H9 (cell line): ENCODE data around the gene PLEKHM1. TPM values are rescaled to one million over a fixed set of nuclear protein-coding genes. Genes with fewer than 3 reads are reported as not detected.
"Not testable (repeated sequence)": the region's sequence is repeated elsewhere in the genome, so short reads cannot be mapped to it uniquely, and the experiment has no call there.

Experiments used
- DNase-seq: peaks from one replicate; pipeline ENCODE4 v3.0.0-alpha.2; 2017
- H2AFZ ChIP-seq: one replicate; pipeline ENCODE4 v1.6.1; 2013; ENCODE audit warnings: mild to moderate bottlenecking, low read length, control low read depth, moderate library complexity
- H2AK5ac ChIP-seq: 2 replicates; pipeline ENCODE4 v1.6.1; 2013; ENCODE audit warnings: low read length, control low read depth, mixed read lengths; ENCODE audit not compliant: insufficient read length
- H2BK120ac ChIP-seq: one replicate; pipeline ENCODE4 v1.6.1; 2013; ENCODE audit warnings: low read depth, mild to moderate bottlenecking, low read length, control low read depth, inconsistent platforms; ENCODE audit not compliant: poor library complexity, severe bottlenecking
- H2BK12ac ChIP-seq: 2 replicates; pipeline ENCODE4 v1.6.1; 2013; ENCODE audit warnings: low read length, control low read depth, mixed read lengths, low read depth; ENCODE audit not compliant: insufficient read length
- H2BK15ac ChIP-seq: 2 replicates; pipeline ENCODE4 v1.6.1; 2013; ENCODE audit warnings: low read depth, low read length, control low read depth
- H2BK20ac ChIP-seq: one replicate; pipeline ENCODE4 v1.6.1; 2013; ENCODE audit warnings: low read depth, mild to moderate bottlenecking, low read length, control low read depth, inconsistent platforms; ENCODE audit not compliant: poor library complexity, severe bottlenecking
- H2BK5ac ChIP-seq: 2 replicates; pipeline ENCODE4 v1.6.1; 2013; ENCODE audit warnings: low read length, control low read depth, mixed read lengths; ENCODE audit not compliant: insufficient read length
- H3K14ac ChIP-seq: 2 replicates; pipeline ENCODE4 v1.6.1; 2013; ENCODE audit warnings: low read length, control low read depth; ENCODE audit not compliant: insufficient read depth
- H3K18ac ChIP-seq: 2 replicates; pipeline ENCODE4 v1.6.1; 2013; ENCODE audit warnings: low read depth, mild to moderate bottlenecking, mixed read lengths, low read length, control low read depth; ENCODE audit not compliant: insufficient read length
- H3K23ac ChIP-seq: 2 replicates; pipeline ENCODE4 v1.6.1; 2013; ENCODE audit warnings: low read length, control low read depth, mixed read lengths, low read depth; ENCODE audit not compliant: insufficient read length
- H3K23me2 ChIP-seq: 2 replicates; pipeline ENCODE4 v1.6.1; 2013; ENCODE audit warnings: low read depth, mild to moderate bottlenecking, mixed read lengths, low read length, control low read depth; ENCODE audit not compliant: insufficient read length, poor library complexity, severe bottlenecking
- H3K27ac ChIP-seq: 2 replicates; pipeline ENCODE4 v1.5.1; 2013; ENCODE audit warnings: low read length, control low read depth, mixed read lengths, low read depth; ENCODE audit not compliant: insufficient read length
- H3K27me3 ChIP-seq: 2 replicates; pipeline ENCODE4 v1.6.1; 2013; ENCODE audit warnings: low read length, control low read depth, inconsistent platforms; ENCODE audit not compliant: insufficient read depth
- H3K4ac ChIP-seq: 2 replicates; pipeline ENCODE4 v1.6.1; 2013; ENCODE audit warnings: low read depth, mild to moderate bottlenecking, control low read depth, inconsistent platforms, low read length, moderate library complexity
- H3K4me1 ChIP-seq: 2 replicates; pipeline ENCODE4 v1.6.1; 2013; ENCODE audit warnings: low read length, control low read depth, inconsistent platforms; ENCODE audit not compliant: insufficient read depth
- H3K4me2 ChIP-seq: 2 replicates; pipeline ENCODE4 v1.6.1; 2013; ENCODE audit warnings: low read length, control low read depth, mixed read lengths; ENCODE audit not compliant: insufficient read length, insufficient read depth
- H3K56ac ChIP-seq: 2 replicates; pipeline ENCODE4 v1.6.1; 2013; ENCODE audit warnings: low read depth, mild to moderate bottlenecking, mixed read lengths, low read length, control low read depth; ENCODE audit not compliant: insufficient read length
- H3K79me1 ChIP-seq: 2 replicates; pipeline ENCODE4 v1.6.1; 2013; ENCODE audit warnings: low read depth, mild to moderate bottlenecking, moderate library complexity, low read length, control low read depth, inconsistent platforms; ENCODE audit not compliant: insufficient read depth, poor library complexity, severe bottlenecking
- H3K79me2 ChIP-seq: 2 replicates; pipeline ENCODE4 v1.6.1; 2013; ENCODE audit warnings: low read length, control low read depth, inconsistent platforms; ENCODE audit not compliant: insufficient read depth
- H3K9ac ChIP-seq: 2 replicates; pipeline ENCODE4 v1.6.1; 2013; ENCODE audit warnings: low read length, control low read depth, mixed read lengths; ENCODE audit not compliant: insufficient read length; ENCODE audit errors: extremely low read depth
- H3K9me3 ChIP-seq: one replicate; pipeline ENCODE4 v1.6.1; 2013; ENCODE audit warnings: low read depth, low read length, inconsistent platforms; ENCODE audit not compliant: control insufficient read depth
- H3T11ph ChIP-seq: one replicate; pipeline ENCODE4 v1.6.1; 2013; ENCODE audit warnings: mild to moderate bottlenecking, low read length, control low read depth, inconsistent platforms
- H4K20me1 ChIP-seq: one replicate; pipeline ENCODE4 v1.6.1; 2013; ENCODE audit not compliant: control insufficient read depth, insufficient read length, insufficient read depth
- H4K5ac ChIP-seq: 2 replicates; pipeline ENCODE4 v1.6.1; 2013; ENCODE audit warnings: low read depth, mild to moderate bottlenecking, mixed read lengths, low read length, control low read depth; ENCODE audit not compliant: insufficient read length
- H4K8ac ChIP-seq: replicated peaks from 2 replicates; pipeline ENCODE4 v1.6.1; 2013; ENCODE audit warnings: low read length, control low read depth, mixed read lengths, low read depth; ENCODE audit not compliant: insufficient read length
- H4K91ac ChIP-seq: 2 replicates; pipeline ENCODE4 v1.6.1; 2013; ENCODE audit warnings: low read depth, mild to moderate bottlenecking, moderate library complexity, mixed read lengths, low read length, control low read depth; ENCODE audit not compliant: insufficient read length
- H3K27ac Mint-ChIP-seq, 3 experiments: 2 replicates in 2 of 3; 3 replicates in 1 of 3; pipeline ENCODE4 v1.8.0; 2020 to 2021; ENCODE audit warnings: mixed read lengths in 3 of 3, mild to moderate bottlenecking in 1 of 3, moderate library complexity in 1 of 3
- H3K27me3 Mint-ChIP-seq: 2 replicates; pipeline ENCODE4 v1.8.0; 2021; ENCODE audit warnings: low read depth, mild to moderate bottlenecking, moderate library complexity, mixed read lengths
- H3K36me3 Mint-ChIP-seq, 3 experiments: 2 replicates in 2 of 3; 3 replicates in 1 of 3; pipeline ENCODE4 v1.8.0; 2020 to 2021; ENCODE audit warnings: low read depth in 3 of 3, mixed read lengths in 3 of 3; ENCODE audit not compliant: insufficient read depth in 1 of 3
- H3K4me1 Mint-ChIP-seq, 2 experiments: 2 replicates each; pipeline ENCODE4 v1.8.0; 2020; ENCODE audit warnings: mixed read lengths in 2 of 2
- H3K4me3 Mint-ChIP-seq, 2 experiments: 2 replicates in 1 of 2; 3 replicates in 1 of 2; pipeline ENCODE4 v1.8.0; 2020 to 2021; ENCODE audit warnings: mild to moderate bottlenecking in 2 of 2, mixed read lengths in 2 of 2, moderate library complexity in 1 of 2
- H3K9me3 Mint-ChIP-seq, 2 experiments: 2 replicates in 1 of 2; 3 replicates in 1 of 2; pipeline ENCODE4 v1.8.0; 2020; ENCODE audit warnings: mild to moderate bottlenecking in 2 of 2, mixed read lengths in 2 of 2, moderate library complexity in 1 of 2
- WGBS: extraction: QIAGEN DNeasy Blood & Tissue Kit; methylation state at CpG from one replicate; pipeline ENCODE4 v1.1.7; 2013; ENCODE audit warnings: missing lambda C conversion rate, low lambda C conversion rate, mixed read lengths; ENCODE audit not compliant: insufficient read length; ENCODE audit errors: extremely low coverage; 5-methylcytosine and 5-hydroxymethylcytosine counted together
- total RNA-seq: library from RNA; stranded (reverse); gene quantifications from 2 replicates; pipeline ENCODE4 v1.2.1, GENCODE V29; 2021

The PLEKHM1 gene
- total RNA-seq, 1 experiment from 2014 or later = 20.7 TPM

- not testable (repeated sequence) for H2BK12ac ChIP-seq, H3K23ac ChIP-seq, H2BK15ac ChIP-seq, H2BK20ac ChIP-seq, H3K56ac ChIP-seq, H3K4me1 Mint-ChIP-seq, H3K4ac ChIP-seq, H3K4me2 ChIP-seq, H2AK5ac ChIP-seq, H3K79me1 ChIP-seq, DNase-seq, H3K9me3 Mint-ChIP-seq, H3K23me2 ChIP-seq, H4K8ac ChIP-seq, H3K27me3 Mint-ChIP-seq, H4K20me1 ChIP-seq, H3K4me3 Mint-ChIP-seq, H3K9me3 ChIP-seq, H3K4me1 ChIP-seq, H3K79me2 ChIP-seq, H4K5ac ChIP-seq, H3K14ac ChIP-seq, H2BK120ac ChIP-seq, H3K27ac ChIP-seq, H3T11ph ChIP-seq, H2AFZ ChIP-seq, H2BK5ac ChIP-seq, H3K27me3 ChIP-seq, H3K9ac ChIP-seq, H4K91ac ChIP-seq, H3K27ac Mint-ChIP-seq, H3K18ac ChIP-seq, H3K36me3 Mint-ChIP-seq
- no CpG with 5 or more reads among the region's 5 CpGs for WGBS
Measured at GRCh38 chr17:45460422-45460821, 30.1 kb downstream of the PLEKHM1 start.

GRCh38 chr17:45454341-45454740, 36.2 kb downstream of the PLEKHM1 start:
- H4K8ac ChIP-seq, H2AK5ac ChIP-seq, H2BK5ac ChIP-seq, H3K36me3 Mint-ChIP-seq, H2BK12ac ChIP-seq, H3K4ac ChIP-seq, H3K4me1 ChIP-seq, H4K5ac ChIP-seq, H3K27ac ChIP-seq, H2AFZ ChIP-seq, H2BK20ac ChIP-seq, H3K4me1 Mint-ChIP-seq, H3K4me3 Mint-ChIP-seq, H4K20me1 ChIP-seq, H3K23ac ChIP-seq, H3K14ac ChIP-seq, H4K91ac ChIP-seq, H3K79me1 ChIP-seq, H3K79me2 ChIP-seq, H2BK15ac ChIP-seq, H3K9me3 ChIP-seq, H3K9ac ChIP-seq, H3K9me3 Mint-ChIP-seq, H3K18ac ChIP-seq, H3T11ph ChIP-seq, H3K4me2 ChIP-seq, H3K56ac ChIP-seq, DNase-seq, H3K23me2 ChIP-seq, H3K27me3 ChIP-seq, H2BK120ac ChIP-seq, H3K27me3 Mint-ChIP-seq: not testable (repeated sequence)
- no CpG with 5 or more reads among the region's 8 CpGs for WGBS
- H3K27ac Mint-ChIP-seq = peak overlapping the region in 1 of 3 experiments; percentile 28; a peak in 2 of 7 replicates
